Naive thymus-derived CD4-positive, alpha-beta T cell (primary cell): ENCODE measurements around the gene SNRNP70. TPM values are rescaled to one million over a fixed set of nuclear protein-coding genes. Genes with fewer than 3 reads are reported as not detected.

Experiments used
- ATAC-seq: fragments of 150-1000 bp; cut with Tn5 transposase; 2 replicates; pipeline ENCODE4 v1.10.0; 2021; ENCODE audit warnings: mild to moderate bottlenecking, moderate library complexity
- CTCF ChIA-PET: fragments of 350-600 bp; sonication (Branson Sonifier 250); formaldehyde crosslinking; loops from one replicate; lab custom pipeline; 2021; ENCODE audit warnings: antibody characterized with exemption; lab: Charles Lee
- POLR2A ChIA-PET: fragments of 350-600 bp; sonication (Branson Sonifier 250); formaldehyde crosslinking; loops from one replicate; lab custom pipeline; 2021; ENCODE audit warnings: antibody characterized with exemption, inconsistent platforms; lab: Charles Lee
- DNase-seq, 9 donors: peaks; one replicate each; pipeline versions ENCODE4 v3.0.0 to v3.0.0-alpha.2; 2020 to 2022; ENCODE audit warnings: mixed read lengths in 1 of 9
- H3K27ac ChIP-seq: one replicate; pipeline ENCODE4 v1.7.0; 2013; ENCODE audit warnings: mild to moderate bottlenecking, low read depth, low read length, moderate library complexity
- H3K27me3 ChIP-seq, 2 donors: one replicate each; pipeline ENCODE4 v1.7.0; 2013; ENCODE audit warnings: low read length in 2 of 2, mild to moderate bottlenecking in 2 of 2, moderate library complexity in 2 of 2; ENCODE audit not compliant: control insufficient read depth in 2 of 2, insufficient read depth in 2 of 2
- H3K36me3 ChIP-seq, 3 experiments: 1 replicate in 2 of 3; 2 replicates in 1 of 3; pipeline ENCODE4 v1.7.0; 2013; ENCODE audit warnings: low read length in 3 of 3, mild to moderate bottlenecking in 3 of 3, moderate library complexity in 1 of 3; ENCODE audit not compliant: insufficient read depth in 3 of 3, control insufficient read depth in 2 of 3
- H3K4me1 ChIP-seq, 2 donors: one replicate each; pipeline ENCODE4 v1.7.0; 2013; ENCODE audit warnings: low read length in 2 of 2, mild to moderate bottlenecking in 2 of 2, moderate library complexity in 1 of 2; ENCODE audit not compliant: control insufficient read depth in 2 of 2, insufficient read depth in 2 of 2
- H3K4me3 ChIP-seq: 2 replicates; pipeline ENCODE4 v1.7.0; 2013; ENCODE audit warnings: mild to moderate bottlenecking, low read length
- H3K9me3 ChIP-seq, 3 experiments: 1 replicate in 2 of 3; 2 replicates in 1 of 3; pipeline ENCODE4 v1.7.0; 2013; ENCODE audit warnings: low read length in 3 of 3; ENCODE audit not compliant: control insufficient read depth in 2 of 3
- H3K27ac Mint-ChIP-seq, 9 donors: one replicate each; pipeline ENCODE4 v1.8.0; 2020 to 2022; ENCODE audit warnings: mixed read lengths in 9 of 9, mild to moderate bottlenecking in 8 of 9, moderate library complexity in 5 of 9, inconsistent platforms in 2 of 9
- H3K27me3 Mint-ChIP-seq, 5 donors: one replicate each; pipeline ENCODE4 v1.8.0; 2021 to 2022; ENCODE audit warnings: mixed read lengths in 5 of 5, mild to moderate bottlenecking in 1 of 5
- H3K36me3 Mint-ChIP-seq, 5 donors: one replicate each; pipeline ENCODE4 v1.8.0; 2020 to 2022; ENCODE audit warnings: mixed read lengths in 5 of 5, mild to moderate bottlenecking in 3 of 5, inconsistent platforms in 1 of 5
- H3K4me1 Mint-ChIP-seq, 7 donors: one replicate each; pipeline ENCODE4 v1.8.0; 2020 to 2022; ENCODE audit warnings: mixed read lengths in 7 of 7, mild to moderate bottlenecking in 3 of 7, inconsistent platforms in 1 of 7
- H3K4me3 Mint-ChIP-seq, 10 donors: one replicate each; pipeline ENCODE4 v1.8.0; 2020 to 2022; ENCODE audit warnings: mild to moderate bottlenecking in 10 of 10, mixed read lengths in 10 of 10, moderate library complexity in 6 of 10, inconsistent platforms in 2 of 10
- H3K9me3 Mint-ChIP-seq, 11 donors: one replicate each; pipeline ENCODE4 v1.8.0; 2020 to 2022; ENCODE audit warnings: mixed read lengths in 11 of 11, mild to moderate bottlenecking in 4 of 11, inconsistent platforms in 1 of 11, moderate library complexity in 1 of 11
- intact Hi-C, 2 donors: fragments of 100-400 bp; cut with micrococcal nuclease; formaldehyde crosslinking; loops; one replicate each; pipeline ENCODE4 v1.15.1; 2023
- polyA plus RNA-seq, 2 donors: library from polyadenylated mRNA; unstranded; fragments of 300-500 nt; fragmentation: Illumina TruSeq; gene quantifications; one replicate each; pipeline ENCODE4 v1.2.3, GENCODE V29; 2021
- total RNA-seq, 6 experiments: library from RNA in 5 of 6; stranded (reverse) in 5 of 6; gene quantifications; 1 replicate in 5 of 6; 2 replicates in 1 of 6; pipeline ENCODE4 v1.2.3 and lab custom pipeline; 2021 to 2026

Gene SNRNP70
- total and polyA plus RNA-seq, 7 experiments from 2014 or later = 48.0 to 837 (median 326) TPM

GRCh38 chr19:49064029-49064629, 21.1 kb upstream of the SNRNP70 start:
- no peaks in the 10 kb centered on the region for H3K36me3 Mint-ChIP-seq
- Histone ChIP-seq H3K27me3 (peaks cover 0 to 3% of the 10 kb centered on the region in 2 donors), H3K4me1 (no peaks in the 10 kb centered on the region), H3K27ac (no peak overlapping the region), H3K4me3 (no peak overlapping the region), H3K36me3 (no peaks in the 10 kb centered on the region), H3K9me3 (no peaks in the 10 kb centered on the region)
- peaks cover 0 to 2% (median 0%) of the 10 kb centered on the region in 11 donors for H3K9me3 Mint-ChIP-seq
- ATAC-seq = no peak
- peak overlapping the region in 4 of 10 donors; percentile 4 to 58 (median 25) for H3K4me3 Mint-ChIP-seq
- POLR2A ChIA-PET = no interaction called here
- H3K27me3 Mint-ChIP-seq = peaks cover 37 to 75% (median 45%) of the 10 kb centered on the region in 5 donors
- peaks cover 0 to 4% (median 0%) of the 10 kb centered on the region in 7 donors for H3K4me1 Mint-ChIP-seq
- intact Hi-C loops = no loop called here
- no peak for DNase-seq
- no peak overlapping the region for H3K27ac Mint-ChIP-seq
- CTCF ChIA-PET = no interaction called here

- ChIA-PET POLR2A (no interaction called here), CTCF (no interaction called here)
- H3K4me3 Mint-ChIP-seq = peak within 1 kb of the TSS in 5 of 10 donors; percentile 4 to 58 (median 29)
- H3K36me3 ChIP-seq = no peaks in the 10 kb centered on the region
- no peak for DNase-seq
- H3K9me3 ChIP-seq = no peaks in the 10 kb centered on the region
- H3K27ac ChIP-seq = no peak within 1 kb of the TSS
- peaks cover 0 to 3% of the 10 kb centered on the region in 2 donors for H3K27me3 ChIP-seq
- H3K4me1 Mint-ChIP-seq = peaks cover 0 to 4% (median 0%) of the 10 kb centered on the region in 7 donors
- H3K4me1 ChIP-seq = no peaks in the 10 kb centered on the region
- no peak for ATAC-seq
- no peak within 1 kb of the TSS for H3K27ac Mint-ChIP-seq
- H3K27me3 Mint-ChIP-seq = peaks cover 40 to 74% (median 46%) of the 10 kb centered on the region in 5 donors
- intact Hi-C loops = no loop called here
- no peak within 1 kb of the TSS for H3K4me3 ChIP-seq
- peaks cover 0 to 4% (median 0%) of the 10 kb centered on the region in 11 donors for H3K9me3 Mint-ChIP-seq
- H3K36me3 Mint-ChIP-seq = no peaks in the 10 kb centered on the region
Measured at GRCh38 chr19:49064768-49065611, 20.3 kb upstream of the SNRNP70 start, which contains the start of gene NTF4. Gene NTF4 (minus strand): TSS chr19:49064818. CDS start chr19:49061997, 2,821 bp downstream.

- H3K36me3 Mint-ChIP-seq = peaks cover 0 to 4% (median 0%) of the 10 kb centered on the region in 5 donors
- H3K27me3 Mint-ChIP-seq = peaks cover 43 to 76% (median 52%) of the 10 kb centered on the region in 5 donors
- Histone ChIP-seq H3K27ac (no peak overlapping the region), H3K4me3 (no peak overlapping the region), H3K4me1 (no peaks in the 10 kb centered on the region), H3K9me3 (no peaks in the 10 kb centered on the region), H3K27me3 (peaks cover 0 to 2% of the 10 kb centered on the region in 2 donors), H3K36me3 (no peaks in the 10 kb centered on the region)
- H3K4me3 Mint-ChIP-seq = peak overlapping the region in 2 of 10 donors; percentile 2 to 21
- POLR2A ChIA-PET = no interaction called here
- ATAC-seq (no peak), DNase-seq (no peak)
- H3K27ac Mint-ChIP-seq = peak overlapping the region in 1 of 9 donors; percentile 16
- H3K9me3 Mint-ChIP-seq = peaks cover 0 to 6% (median 4%) of the 10 kb centered on the region in 11 donors
- intact Hi-C loops = no loop called here
- H3K4me1 Mint-ChIP-seq = peaks cover 0 to 4% (median 0%) of the 10 kb centered on the region in 7 donors
- CTCF ChIA-PET = no interaction called here
Measured at GRCh38 chr19:49065905-49066512, 19.2 kb upstream of the SNRNP70 start.

GRCh38 chr19:49067554-49067953, 17.7 kb upstream of the SNRNP70 start:
- no peak overlapping the region for H3K27ac Mint-ChIP-seq
- ChIA-PET POLR2A (no interaction called here), CTCF (interaction anchor here (0.6 kb wide), 1 partner anchor 1106 kb away, joined by 4 read pairs; no protein-coding TSS in a partner anchor)
- Histone ChIP-seq H3K4me3 (no peak overlapping the region), H3K27me3 (no peaks in the 10 kb centered on the region), H3K9me3 (no peaks in the 10 kb centered on the region), H3K4me1 (no peaks in the 10 kb centered on the region), H3K27ac (no peak overlapping the region), H3K36me3 (no peaks in the 10 kb centered on the region)
- DNase-seq (no peak), ATAC-seq (no peak)
- H3K4me3 Mint-ChIP-seq = no peak overlapping the region
- peaks cover 41 to 80% (median 60%) of the 10 kb centered on the region in 5 donors for H3K27me3 Mint-ChIP-seq
- H3K9me3 Mint-ChIP-seq = peaks cover 0 to 6% (median 4%) of the 10 kb centered on the region in 11 donors
- H3K36me3 Mint-ChIP-seq = peaks cover 0 to 4% (median 0%) of the 10 kb centered on the region in 5 donors
- intact Hi-C loops = no loop called here
- H3K4me1 Mint-ChIP-seq = peaks cover 0 to 4% (median 1%) of the 10 kb centered on the region in 7 donors

GRCh38 chr19:49069026-49069425, 16.2 kb upstream of the SNRNP70 start:
- no peak for ATAC-seq
- H3K36me3 Mint-ChIP-seq = peaks cover 0 to 4% (median 0%) of the 10 kb centered on the region in 5 donors
- ChIA-PET CTCF (no interaction called here), POLR2A (interaction anchor here (1.3 kb wide), 1 partner anchor 25 kb away, joined by 3 read pairs; no protein-coding TSS in a partner anchor)
- no peak overlapping the region for H3K4me3 Mint-ChIP-seq
- peaks cover 56 to 81% (median 67%) of the 10 kb centered on the region in 5 donors for H3K27me3 Mint-ChIP-seq
- intact Hi-C loops = no loop called here
- H3K27ac ChIP-seq = no peak overlapping the region
- H3K27ac Mint-ChIP-seq = no peak overlapping the region
- H3K4me3 ChIP-seq = no peak overlapping the region
- no peaks in the 10 kb centered on the region for H3K4me1 ChIP-seq
- peaks cover 4 to 9% of the 10 kb centered on the region in 2 donors for H3K27me3 ChIP-seq
- no peaks in the 10 kb centered on the region for H3K9me3 ChIP-seq
- H3K36me3 ChIP-seq = no peaks in the 10 kb centered on the region
- no peak for DNase-seq
- H3K4me1 Mint-ChIP-seq = peaks cover 6 to 18% (median 13%) of the 10 kb centered on the region in 7 donors
- H3K9me3 Mint-ChIP-seq = peaks cover 0 to 10% (median 4%) of the 10 kb centered on the region in 11 donors

GRCh38 chr19:49070416-49070815, 14.8 kb upstream of the SNRNP70 start:
- H3K9me3 Mint-ChIP-seq = peaks cover 0 to 10% (median 4%) of the 10 kb centered on the region in 11 donors
- H3K4me3 Mint-ChIP-seq = peak overlapping the region in 3 of 10 donors; percentile 7 to 63 (median 32)
- ATAC-seq (no peak), DNase-seq (no peak)
- no peak overlapping the region for H3K27ac ChIP-seq
- H3K36me3 ChIP-seq = no peaks in the 10 kb centered on the region
- intact Hi-C loops = loop anchor here in 1 of 2 donors (5.0 kb wide), 2 partner anchors 73 to 283 kb away; no protein-coding TSS in a partner anchor
- ChIA-PET POLR2A (no interaction called here), CTCF (no interaction called here)
- peaks cover 6 to 20% (median 14%) of the 10 kb centered on the region in 7 donors for H3K4me1 Mint-ChIP-seq
- peaks cover 0 to 4% (median 0%) of the 10 kb centered on the region in 5 donors for H3K36me3 Mint-ChIP-seq
- no peak overlapping the region for H3K4me3 ChIP-seq
- no peaks in the 10 kb centered on the region for H3K4me1 ChIP-seq
- peaks cover 64 to 75% (median 72%) of the 10 kb centered on the region in 5 donors for H3K27me3 Mint-ChIP-seq
- H3K9me3 ChIP-seq = no peaks in the 10 kb centered on the region
- H3K27ac Mint-ChIP-seq = no peak overlapping the region
- H3K27me3 ChIP-seq = peaks cover 4 to 12% of the 10 kb centered on the region in 2 donors
